GM12892 (cell line): ENCODE measurements around the gene STRA8.

ENCODE experiments used
- POLR2A ChIP-seq: IDR thresholded peaks from 2 replicates; pipeline ENCODE4 v1.6.1; 2011; ENCODE audit warnings: low read depth, low read length, control low read depth
- POLR2AphosphoS5 ChIP-seq: IDR thresholded peaks from 2 replicates; pipeline ENCODE4 v1.6.1; 2011; ENCODE audit warnings: low read depth, low read length, control low read depth

DNA sequence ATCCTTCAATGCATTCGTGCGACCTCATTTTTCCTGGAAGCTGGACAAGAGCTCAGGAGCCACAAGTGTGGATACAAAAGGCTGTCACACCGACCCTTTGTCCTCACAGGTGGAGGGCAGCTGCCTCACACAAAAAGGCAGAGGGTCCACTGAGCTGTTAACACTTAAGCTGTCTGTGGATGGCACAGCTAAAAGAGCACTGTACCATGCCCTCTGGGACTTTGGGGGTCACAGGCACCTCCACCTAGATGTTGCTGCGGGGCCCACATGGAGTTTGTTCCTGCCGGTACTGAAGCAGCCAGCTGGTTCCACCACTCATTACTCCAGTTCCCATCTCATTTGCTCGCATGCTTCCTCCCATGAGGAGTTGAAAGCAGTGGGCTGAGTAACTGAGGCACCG is 57.0 kb downstream of the STRA8 start:
- no peak for TF ChIP-seq POLR2A
- no peak for TF ChIP-seq POLR2AphosphoS5
